ENCODE measurements around the gene FAAH2. TPM values are rescaled to one million over a fixed set of nuclear protein-coding genes. Genes with fewer than 3 reads are reported as not detected.

Gene FAAH2
- polyA plus RNA-seq, 1 donor (not counting 4 experiments of a cell fraction or from before 2014, with no cell fraction given): 1.7 TPM

GRCh38 chrX:57516491-57516890 lies 230.0 kb downstream of the FAAH2 start:
- H3K4me2 ChIP-seq (ENCODE audit: control insufficient read depth, extremely low read depth, insufficient read depth, low read depth, low read length): no peak overlapping the region
- no peaks in the 10 kb centered on the region for H3K9me1 ChIP-seq (ENCODE audit: control insufficient read depth, extremely low read depth, insufficient read depth, low read length)
- H3K36me3 ChIP-seq (ENCODE audit: control insufficient read depth in 2 of 2, extremely low read depth in 1 of 2, insufficient read depth in 2 of 2, low read length in 2 of 2): no peaks in the 10 kb centered on the region
- H3K9ac ChIP-seq (ENCODE audit: control insufficient read depth, extremely low read depth, insufficient read depth, low read length): no peak overlapping the region
- DNase-seq (ENCODE audit: low read depth, low spot score): no peak
- no peaks in the 10 kb centered on the region for H3K27me3 ChIP-seq (ENCODE audit: control insufficient read depth, extremely low read depth, insufficient read depth, low read length)
- H3K9me3 ChIP-seq (ENCODE audit: control insufficient read depth, low read depth, low read length): no peaks in the 10 kb centered on the region
- FAIRE-seq: no peak
- dilution Hi-C loops (cut with MboI; ENCODE audit: extremely low pct_ligation_motif_present, low sequenced_read_pairs): no loop called here
- H3K27ac ChIP-seq (ENCODE audit: control insufficient read depth, insufficient read depth, low read length): no peak overlapping the region
- TF ChIP-seq CTCF (optimal IDR thresholded peaks at IDR 0.05 in 1 of 3, IDR thresholded peaks at IDR 0.05 in 1 of 3, conservative IDR thresholded peaks at IDR 0.05 in 1 of 3; ENCODE audit: extremely low read depth in 1 of 3, insufficient read depth in 2 of 3, low read length in 3 of 3): no peak
- no peak for TF ChIP-seq EZH2 (IDR thresholded peaks at IDR 0.05; ENCODE audit: low read length)
- H3K4me3 ChIP-seq (ENCODE audit: control insufficient read depth in 2 of 3, extremely low read depth in 1 of 3, insufficient read depth in 2 of 3, low read depth in 1 of 3, low read length in 3 of 3): no peak overlapping the region
- no peak overlapping the region for H2AFZ ChIP-seq (ENCODE audit: control insufficient read depth, low read length)
- no peaks in the 10 kb centered on the region for H3K79me2 ChIP-seq (ENCODE audit: control insufficient read depth, insufficient read depth, low read length)
- no peaks in the 10 kb centered on the region for H3K4me1 ChIP-seq (ENCODE audit: control insufficient read depth, extremely low read depth, insufficient read depth, low read length)
- no peaks in the 10 kb centered on the region for H4K20me1 ChIP-seq (ENCODE audit: control insufficient read depth, extremely low read depth, insufficient read depth, low read length)

GRCh38 chrX:57519578-57520118 lies 233.1 kb downstream of the FAAH2 start:
- H3K4me2 ChIP-seq (ENCODE audit: control insufficient read depth, extremely low read depth, insufficient read depth, low read depth, low read length): no peak overlapping the region
- no peak for FAIRE-seq

More at GRCh38 chrX:57519578-57520118, 233.1 kb downstream of the FAAH2 start:
- no peaks in the 10 kb centered on the region for H3K4me1 ChIP-seq (ENCODE audit: control insufficient read depth, extremely low read depth, insufficient read depth, low read length)
- no peaks in the 10 kb centered on the region for H4K20me1 ChIP-seq (ENCODE audit: control insufficient read depth, extremely low read depth, insufficient read depth, low read length)
- H3K9me1 ChIP-seq (ENCODE audit: control insufficient read depth, extremely low read depth, insufficient read depth, low read length): no peaks in the 10 kb centered on the region
- TF ChIP-seq CTCF (optimal IDR thresholded peaks at IDR 0.05 in 1 of 3, IDR thresholded peaks at IDR 0.05 in 1 of 3, conservative IDR thresholded peaks at IDR 0.05 in 1 of 3; ENCODE audit: extremely low read depth in 1 of 3, insufficient read depth in 2 of 3, low read length in 3 of 3) (no peak), EZH2 (IDR thresholded peaks at IDR 0.05; ENCODE audit: low read length) (no peak)
- no peaks in the 10 kb centered on the region for H3K36me3 ChIP-seq (ENCODE audit: control insufficient read depth in 2 of 2, extremely low read depth in 1 of 2, insufficient read depth in 2 of 2, low read length in 2 of 2)
- no peak overlapping the region for H3K9ac ChIP-seq (ENCODE audit: control insufficient read depth, extremely low read depth, insufficient read depth, low read length)
- H3K9me3 ChIP-seq (ENCODE audit: control insufficient read depth, low read depth, low read length): no peaks in the 10 kb centered on the region
- no peak overlapping the region for H3K4me3 ChIP-seq (ENCODE audit: control insufficient read depth in 2 of 3, extremely low read depth in 1 of 3, insufficient read depth in 2 of 3, low read depth in 1 of 3, low read length in 3 of 3)
- H3K27me3 ChIP-seq (ENCODE audit: control insufficient read depth, extremely low read depth, insufficient read depth, low read length): no peaks in the 10 kb centered on the region
- no peak overlapping the region for H2AFZ ChIP-seq (ENCODE audit: control insufficient read depth, low read length)
- no peak overlapping the region for H3K27ac ChIP-seq (ENCODE audit: control insufficient read depth, insufficient read depth, low read length)
- dilution Hi-C loops (cut with MboI; ENCODE audit: extremely low pct_ligation_motif_present, low sequenced_read_pairs): no loop called here
- DNase-seq (ENCODE audit: low read depth, low spot score): no peak
- no peaks in the 10 kb centered on the region for H3K79me2 ChIP-seq (ENCODE audit: control insufficient read depth, insufficient read depth, low read length)
